K562 (cell line): Measurements from ENCODE around the gene PPP1R12C. TPM values are rescaled to one million over a fixed set of nuclear protein-coding genes. Genes with fewer than 3 reads are reported as not detected.

Experiments used
- ATAC-seq: fragments of 200-7000 bp; cut with Tn5 transposase; 3 replicates; pipeline ENCODE4 v1.9.1; 2020; ENCODE audit warnings: moderate library complexity
- BruUV-seq: library from RNA; stranded (reverse); fragments of 400-500 nt; replicated peaks from 2 replicates; lab custom pipeline; 2021; lab: Mats Ljungman, UMichigan
- CTCF ChIA-PET: fragments of 300-600 bp; formaldehyde crosslinking; extraction: SDS; loops from one replicate; lab custom pipeline; 2021; ENCODE audit warnings: low intra/inter-chr PET ratio; lab: Yijun Ruan, JAX
- POLR2A ChIA-PET: fragments of 300-600, 350-650 bp; sonication (Branson Sonifier 250); formaldehyde crosslinking; extraction: SDS; loops from one replicate; lab custom pipeline; 2021; ENCODE audit warnings: antibody characterized with exemption, inconsistent platforms; lab: Yijun Ruan, JAX
- DNase-seq, 4 experiments: peaks; one replicate each; pipeline versions ENCODE4 v3.0.0 to v3.0.0-alpha.2; 2011 to 2018; ENCODE audit warnings: low spot score in 3 of 4, mixed read lengths in 3 of 4; ENCODE audit errors: extremely low read depth in 1 of 4
- FAIRE-seq: peaks from 2 replicates; lab custom pipeline; 2011; peaks lifted over from hg19 to GRCh38; lab: Jason Lieb, UNC
- H2AFZ ChIP-seq: 2 replicates; pipeline ENCODE4 v1.6.0; 2011; ENCODE audit warnings: low read depth, low read length, control low read depth, inconsistent platforms
- H3K27ac ChIP-seq: fragments of 200-600 bp; 3 replicates; pipeline ENCODE4 v1.8.0; 2011; ENCODE audit warnings: low read depth, mild to moderate bottlenecking, control low read depth, inconsistent platforms, low read length, moderate library complexity, mixed read lengths; ENCODE audit errors: extremely low read depth
- H3K27me3 ChIP-seq, 2 experiments: fragments of 300-600 bp in 1 of 2; 2 replicates in 1 of 2; 3 replicates in 1 of 2; pipeline versions ENCODE4 v1.6.0 to v1.8.0; 2011; ENCODE audit warnings: inconsistent platforms in 2 of 2, low read length in 2 of 2, mild to moderate bottlenecking in 1 of 2, mixed read lengths in 1 of 2, moderate library complexity in 1 of 2; ENCODE audit not compliant: control insufficient read depth in 2 of 2, insufficient read depth in 2 of 2
- H3K36me3 ChIP-seq: fragments of 300-600 bp; 3 replicates; pipeline ENCODE4 v1.8.0; 2011; ENCODE audit warnings: mild to moderate bottlenecking, low read length, inconsistent platforms; ENCODE audit not compliant: control insufficient read depth, insufficient read depth
- H3K4me1 ChIP-seq, 2 experiments: fragments of 200-600 bp in 1 of 2; replicated peaks in 1 of 2; 2 replicates in 1 of 2; 3 replicates in 1 of 2; pipeline versions ENCODE4 v1.5.1 to v1.8.0; 2011; ENCODE audit warnings: inconsistent platforms in 2 of 2, low read length in 2 of 2, mild to moderate bottlenecking in 1 of 2, mixed read lengths in 1 of 2, moderate library complexity in 1 of 2; ENCODE audit not compliant: control insufficient read depth in 2 of 2, insufficient read depth in 2 of 2
- H3K4me2 ChIP-seq: 2 replicates; pipeline ENCODE4 v1.6.1; 2011; ENCODE audit warnings: low read length, control low read depth, inconsistent platforms, mixed read lengths; ENCODE audit not compliant: insufficient read depth
- H3K4me3 ChIP-seq: fragments of 200-600 bp; sonication (generic), shearing (Covaris generic); 2 replicates; pipeline ENCODE4 v1.5.1; 2016; ENCODE audit warnings: control low read depth, inconsistent platforms
- H3K79me2 ChIP-seq: fragments of 200-600 bp; 3 replicates; pipeline ENCODE4 v1.8.0; 2011; ENCODE audit warnings: low read length, inconsistent platforms; ENCODE audit not compliant: control insufficient read depth, insufficient read depth
- H3K9ac ChIP-seq, 2 experiments: 2 replicates each; pipeline versions ENCODE4 v1.6.0 to v1.6.1; 2011; ENCODE audit warnings: low read depth in 2 of 2, low read length in 2 of 2, control low read depth in 1 of 2, inconsistent platforms in 1 of 2, mild to moderate bottlenecking in 1 of 2, mixed read lengths in 1 of 2; ENCODE audit not compliant: insufficient read depth in 1 of 2
- H3K9me1 ChIP-seq: one replicate; pipeline ENCODE4 v1.6.0; 2011; ENCODE audit warnings: inconsistent platforms, mild to moderate bottlenecking, low read length, moderate library complexity; ENCODE audit not compliant: control insufficient read depth, insufficient read depth
- H3K9me3 ChIP-seq: replicated peaks from 2 replicates; pipeline ENCODE4 v1.5.1; 2011; ENCODE audit warnings: low read depth, low read length, inconsistent platforms; ENCODE audit not compliant: control insufficient read depth, insufficient read depth
- H4K20me1 ChIP-seq: replicated peaks from 2 replicates; pipeline ENCODE4 v1.6.1; 2011; ENCODE audit warnings: low read length, inconsistent platforms, mixed read lengths; ENCODE audit not compliant: control insufficient read depth, insufficient read depth
- AFF1 ChIP-seq, 2 experiments: fragments of 450-650 bp; IDR thresholded peaks; 2 replicates each; pipeline ENCODE4 v1.6.1; 2018; ENCODE audit warnings: mild to moderate bottlenecking in 2 of 2, low read depth in 1 of 2; ENCODE audit not compliant: partially characterized antibody in 2 of 2
- CUX1 ChIP-seq: fragments of 200-800 bp; sonication (Bioruptor generic); IDR thresholded peaks from 2 replicates; pipeline ENCODE4 v1.6.1; 2016; ENCODE audit warnings: missing genetic modification characterization, missing compliant biosample characterization
- HMGN3 ChIP-seq: IDR thresholded peaks from 2 replicates; pipeline ENCODE4 v1.6.1; 2011; ENCODE audit warnings: borderline replicate concordance, low read depth, mild to moderate bottlenecking, mixed read lengths, low read length; ENCODE audit not compliant: insufficient read length; ENCODE audit errors: extremely low read depth
- NELFE ChIP-seq: IDR thresholded peaks from 2 replicates; pipeline ENCODE4 v1.6.1; 2011; ENCODE audit warnings: mild to moderate bottlenecking; ENCODE audit not compliant: insufficient read depth, insufficient read length
- NFRKB ChIP-seq: fragments of 450-650 bp; IDR thresholded peaks from 2 replicates; pipeline ENCODE4 v1.6.1; 2016; ENCODE audit warnings: low read depth
- SIX5 ChIP-seq, 2 experiments: IDR thresholded peaks; 2 replicates each; pipeline ENCODE4 v1.6.1; 2011; ENCODE audit warnings: low read length in 2 of 2, borderline replicate concordance in 1 of 2, low read depth in 1 of 2, mild to moderate bottlenecking in 1 of 2, moderate library complexity in 1 of 2; ENCODE audit not compliant: insufficient read depth in 1 of 2
- SNIP1 ChIP-seq: fragments of 450-650 bp; IDR thresholded peaks from 2 replicates; pipeline ENCODE4 v1.7.1; 2017; ENCODE audit warnings: low read depth, mild to moderate bottlenecking
- TCFL5 ChIP-seq: fragments of 250-450 bp; sonication (Bioruptor Pico); conservative IDR thresholded peaks from 2 replicates; pipeline ENCODE4 v1.6.1; 2021; ENCODE audit warnings: mild to moderate bottlenecking, moderate library complexity, matching md5 sums
- ZNF143 ChIP-seq: sonication (generic); formaldehyde crosslinking; IDR thresholded peaks from 2 replicates; pipeline ENCODE4 v1.9.0; 2022; ENCODE audit warnings: mild to moderate bottlenecking, missing genetic modification reagents
- ZNF184 ChIP-seq: sonication (generic); formaldehyde crosslinking; IDR thresholded peaks from 2 replicates; pipeline ENCODE4 v1.5.0; 2020; ENCODE audit warnings: missing genetic modification reagents
- WGBS: fragments of 100-300 bp; shearing (Covaris generic); methylation state at CpG from one replicate; pipeline ENCODE4 v1.1.6; 2016; ENCODE audit warnings: low coverage, mixed read lengths; ENCODE audit not compliant: insufficient coverage; ENCODE audit errors: missing lambda C conversion rate; 5-methylcytosine and 5-hydroxymethylcytosine counted together
- in situ Hi-C: fragments of 300-500 bp; cut with MboI; formaldehyde crosslinking; loops from 4 replicates; pipeline ENCODE4 v1.15.0; 2018; ENCODE audit warnings: inconsistent platforms, mixed read lengths
- intact Hi-C: fragments of 100-400 bp; cut with micrococcal nuclease; formaldehyde crosslinking; loops from 2 replicates; pipeline ENCODE4 v1.14.2; 2022
- polyA plus RNA-seq, 8 experiments: library from polyadenylated mRNA; depleted of rRNA in 4 of 8; stranded (reverse) in 5 of 8; unstranded in 3 of 8; fragments of >200 nt; fragmentation: Nextera tagmentation in 2 of 8; fragmentation: Illumina TruSeq in 1 of 8; extraction: Ambion mirVana in 2 of 8; extraction: Trizol in 1 of 8; gene quantifications; 2 replicates each; pipeline versions ENCODE4 v1.2.1 to v1.2.3, GENCODE V29; 2011 to 2014; ENCODE audit warnings: inconsistent platforms in 1 of 8, missing spikeins in 1 of 8
- total RNA-seq, 7 experiments: library from RNA; depleted of rRNA in 6 of 7; stranded (reverse); fragments of >200 nt in 6 of 7; fragmentation: Illumina TruSeq in 2 of 7; extraction: Trizol in 2 of 7; gene quantifications; 2 replicates each; pipeline versions ENCODE4 v1.2.1 to v1.2.3, GENCODE V29; 2011 to 2021; ENCODE audit warnings: low replicate concordance in 1 of 7

PPP1R12C gene
- total and polyA plus RNA-seq, 9 of the 15 experiments (the other 6 are each of a cell fraction or from before 2014, with no cell fraction given) = 1.8 to 136 (median 33.7) TPM

- ChIA-PET CTCF (no interaction called here), POLR2A (interaction anchor here (1.0 to 1.1 kb wide), 2 partner anchors 11 kb away, joined by 3 to 4 read pairs; no protein-coding TSS in a partner anchor)
- peaks cover 3% of the 10 kb centered on the region for H3K9me1 ChIP-seq
- in situ Hi-C loops = no loop called here
- H3K4me1 ChIP-seq = peaks cover 0 to 70% of the 10 kb centered on the region in 2 experiments; a peak in 2 of 5 replicates
- ATAC-seq = peak; percentile 78
- no peak overlapping the region for H2AFZ ChIP-seq
- H3K9me3 ChIP-seq = no peaks in the 10 kb centered on the region
- peaks cover 2% of the 10 kb centered on the region; the same call in 1 of the 3 replicates for H3K79me2 ChIP-seq
- H3K27me3 ChIP-seq = no peaks in the 10 kb centered on the region
- FAIRE-seq = no peak
- no peak overlapping the region for H3K4me2 ChIP-seq
- H3K27ac ChIP-seq = no peak overlapping the region
- no peak overlapping the region for H3K4me3 ChIP-seq
- WGBS = 84% methylated on average over 18 of the region's 23 CpGs
- no peak overlapping the region; a peak in 1 of 4 replicates for H3K9ac ChIP-seq
- peaks cover 74% of the 10 kb centered on the region for H3K36me3 ChIP-seq
- DNase-seq = peak in 3 of 4 experiments; percentile 32 to 43 (median 39)
- intact Hi-C loops = no loop called here
- BruUV-seq = no TSS peak
- no peaks in the 10 kb centered on the region for H4K20me1 ChIP-seq
- TF ChIP-seq ZNF184 (CRISPR knock-in tag) = no peak
- TF ChIP-seq SNIP1 = no peak
- TF ChIP-seq NFRKB = no peak
- TF ChIP-seq NELFE = no peak
- no peak for TF ChIP-seq HMGN3
- peak; percentile 72 for TF ChIP-seq ZNF143 (CRISPR knock-in tag)
- no peak for TF ChIP-seq CUX1
- no peak for TF ChIP-seq TCFL5 (CRISPR knock-in tag)
- peak; percentile 52 to 54; a peak in 3 of 4 replicates for TF ChIP-seq SIX5 (IDR thresholded peaks at IDR 0.05; ENCODE audit: borderline replicate concordance in 1 of 2, insufficient read depth in 1 of 2, low read depth in 1 of 2, low read length in 2 of 2)
- TF ChIP-seq AFF1 (IDR thresholded peaks at IDR 0.05; ENCODE audit: low read depth in 1 of 2, partially characterized antibody in 2 of 2) = peak in 1 of 2 experiments; percentile 92
Observed at GRCh38 chr19:55095260-55096060, 22.0 kb downstream of the PPP1R12C start.
